Measurements from ENCODE around the gene ZFYVE9.

ZFYVE9 gene

GRCh38 chr1:52343979-52344378, 202.1 kb downstream of the ZFYVE9 start:
- H3K4me2 ChIP-seq (ENCODE audit: insufficient read depth, low read length): no peak overlapping the region
- no peaks in the 10 kb centered on the region for H4K20me1 ChIP-seq (ENCODE audit: insufficient read depth, low read length)
- H3K4me1 ChIP-seq (ENCODE audit: insufficient read depth, low read length): no peaks in the 10 kb centered on the region
- no peak overlapping the region for H3K27ac ChIP-seq (ENCODE audit: low read length)
- no peaks in the 10 kb centered on the region for H3K9me3 ChIP-seq (ENCODE audit: insufficient read depth, low read length, severe bottlenecking)
- DNase-seq (no peak), ATAC-seq (ENCODE audit: insufficient read depth, low read depth) (no peak)
- peaks cover 55% of the 10 kb centered on the region for H3K36me3 ChIP-seq (ENCODE audit: insufficient read depth, low read length)
- TF ChIP-seq EZH2 (IDR thresholded peaks at IDR 0.05; ENCODE audit: borderline replicate concordance, low read depth, low read length, severe bottlenecking) (no peak), CTCF (IDR thresholded peaks at IDR 0.05; ENCODE audit: borderline replicate concordance, extremely low read depth, low read length, poor library complexity, severe bottlenecking) (no peak)
- no peak overlapping the region for H3K4me3 ChIP-seq (ENCODE audit: low read depth in 1 of 2, low read length in 2 of 2)
- no peaks in the 10 kb centered on the region for H3K79me2 ChIP-seq (ENCODE audit: insufficient read depth, low read length)
- H2AFZ ChIP-seq (ENCODE audit: low read depth, low read length): no peak overlapping the region
- no peak overlapping the region for H3K9ac ChIP-seq (ENCODE audit: low read depth, low read length)
- no peaks in the 10 kb centered on the region for H3K27me3 ChIP-seq (ENCODE audit: insufficient read depth, low read length, poor library complexity)

- H3K79me2 ChIP-seq (ENCODE audit: insufficient read depth, low read length): no peaks in the 10 kb centered on the region
- H3K9ac ChIP-seq (ENCODE audit: low read depth, low read length): no peak overlapping the region
- H3K4me1 ChIP-seq (ENCODE audit: insufficient read depth, low read length): no peaks in the 10 kb centered on the region
- H2AFZ ChIP-seq (ENCODE audit: low read depth, low read length): no peak overlapping the region
- H3K4me3 ChIP-seq (ENCODE audit: low read depth in 1 of 2, low read length in 2 of 2): no peak overlapping the region
- TF ChIP-seq CTCF (IDR thresholded peaks at IDR 0.05; ENCODE audit: borderline replicate concordance, extremely low read depth, low read length, poor library complexity, severe bottlenecking): no peak
- TF ChIP-seq EZH2 (IDR thresholded peaks at IDR 0.05; ENCODE audit: borderline replicate concordance, low read depth, low read length, severe bottlenecking): no peak
- DNase-seq (no peak), ATAC-seq (ENCODE audit: insufficient read depth, low read depth) (no peak)
- H3K36me3 ChIP-seq (ENCODE audit: insufficient read depth, low read length): peaks cover 47% of the 10 kb centered on the region
- no peaks in the 10 kb centered on the region for H3K9me3 ChIP-seq (ENCODE audit: insufficient read depth, low read length, severe bottlenecking)
- no peak overlapping the region for H3K27ac ChIP-seq (ENCODE audit: low read length)
- no peaks in the 10 kb centered on the region for H3K27me3 ChIP-seq (ENCODE audit: insufficient read depth, low read length, poor library complexity)
- no peaks in the 10 kb centered on the region for H4K20me1 ChIP-seq (ENCODE audit: insufficient read depth, low read length)
- no peak overlapping the region for H3K4me2 ChIP-seq (ENCODE audit: insufficient read depth, low read length)
Observed at GRCh38 chr1:52345252-52345651, 203.4 kb downstream of the ZFYVE9 start.

- H3K27me3 ChIP-seq (ENCODE audit: insufficient read depth, low read length, poor library complexity): no peaks in the 10 kb centered on the region
- H3K4me1 ChIP-seq (ENCODE audit: insufficient read depth, low read length): no peaks in the 10 kb centered on the region
- H3K27ac ChIP-seq (ENCODE audit: low read length): no peak overlapping the region
- no peak overlapping the region for H3K4me2 ChIP-seq (ENCODE audit: insufficient read depth, low read length)
- no peaks in the 10 kb centered on the region for H3K79me2 ChIP-seq (ENCODE audit: insufficient read depth, low read length)
- TF ChIP-seq EZH2 (IDR thresholded peaks at IDR 0.05; ENCODE audit: borderline replicate concordance, low read depth, low read length, severe bottlenecking) (no peak), CTCF (IDR thresholded peaks at IDR 0.05; ENCODE audit: borderline replicate concordance, extremely low read depth, low read length, poor library complexity, severe bottlenecking) (no peak)
- H2AFZ ChIP-seq (ENCODE audit: low read depth, low read length): no peak overlapping the region
- no peak overlapping the region for H3K4me3 ChIP-seq (ENCODE audit: low read depth in 1 of 2, low read length in 2 of 2)
- H3K9me3 ChIP-seq (ENCODE audit: insufficient read depth, low read length, severe bottlenecking): no peaks in the 10 kb centered on the region
- no peak for DNase-seq
- no peak for ATAC-seq (ENCODE audit: insufficient read depth, low read depth)
- H3K36me3 ChIP-seq (ENCODE audit: insufficient read depth, low read length): peaks cover 50% of the 10 kb centered on the region
- no peaks in the 10 kb centered on the region for H4K20me1 ChIP-seq (ENCODE audit: insufficient read depth, low read length)
- H3K9ac ChIP-seq (ENCODE audit: low read depth, low read length): no peak overlapping the region
Observed at GRCh38 chr1:52346653-52347052, 204.8 kb downstream of the ZFYVE9 start.

Measured in DND-41 (cell line).